CD4-positive, alpha-beta T cell (primary cell): ENCODE results near the gene VAV2. TPM values are rescaled to one million over a fixed set of nuclear protein-coding genes. Genes with fewer than 3 reads are reported as not detected.
A peak's percentile ranks its signal among the peaks of the same experiment; 100 is the strongest.

Experiments used
- ATAC-seq: fragments of 200-7000 bp; cut with Tn5 transposase; one replicate; pipeline ENCODE4 v1.10.0; 2022; ENCODE audit warnings: mild to moderate bottlenecking; ENCODE audit not compliant: poor library complexity
- CTCF ChIA-PET: fragments of 350-600 bp; sonication (Branson Sonifier 250); formaldehyde crosslinking; loops from one replicate; lab custom pipeline; 2021; ENCODE audit warnings: antibody characterized with exemption, inconsistent platforms; lab: Charles Lee
- POLR2A ChIA-PET: fragments of 350-600 bp; sonication (Branson Sonifier 250); formaldehyde crosslinking; loops from one replicate; lab custom pipeline; 2021; ENCODE audit warnings: antibody characterized with exemption, inconsistent platforms; lab: Charles Lee
- DNase-seq, 14 experiments: peaks; one replicate each; pipeline ENCODE4 v3.0.0-alpha.2; 2013 to 2020; ENCODE audit warnings: mixed read lengths in 2 of 14
- H3K27ac ChIP-seq, 2 donors: one replicate each; pipeline versions ENCODE4 v1.5.1 to v1.7.0; 2013; ENCODE audit warnings: low read length in 2 of 2, low read depth in 1 of 2, mild to moderate bottlenecking in 1 of 2
- H3K27me3 ChIP-seq, 2 experiments: 1 replicate in 1 of 2; 2 replicates in 1 of 2; pipeline versions ENCODE4 v1.6.1 to v1.7.0; 2013; ENCODE audit warnings: low read length in 2 of 2, control low read depth in 1 of 2, mild to moderate bottlenecking in 1 of 2, moderate library complexity in 1 of 2; ENCODE audit not compliant: insufficient read depth in 2 of 2, control insufficient read depth in 1 of 2
- H3K36me3 ChIP-seq: one replicate; pipeline ENCODE4 v1.6.1; 2013; ENCODE audit warnings: low read length, control low read depth; ENCODE audit not compliant: insufficient read depth
- H3K4me1 ChIP-seq: one replicate; pipeline ENCODE4 v1.6.1; 2013; ENCODE audit warnings: low read length, control low read depth; ENCODE audit not compliant: insufficient read depth
- H3K4me3 ChIP-seq: one replicate; pipeline ENCODE4 v1.5.1; 2013; ENCODE audit warnings: mild to moderate bottlenecking, low read length, moderate library complexity
- H3K9me3 ChIP-seq, 2 experiments: 1 replicate in 1 of 2; 2 replicates in 1 of 2; pipeline versions ENCODE4 v1.6.1 to v1.7.0; 2013; ENCODE audit warnings: low read length in 2 of 2, mild to moderate bottlenecking in 2 of 2, control low read depth in 1 of 2, moderate library complexity in 1 of 2; ENCODE audit not compliant: control insufficient read depth in 1 of 2, insufficient read depth in 1 of 2
- H3K27ac Mint-ChIP-seq: one replicate; pipeline ENCODE4 v1.8.0; 2020; ENCODE audit warnings: mixed read lengths
- H3K27me3 Mint-ChIP-seq: one replicate; pipeline ENCODE4 v1.8.0; 2021; ENCODE audit warnings: mixed read lengths
- H3K36me3 Mint-ChIP-seq: one replicate; pipeline ENCODE4 v1.8.0; 2021; ENCODE audit warnings: low read depth, mixed read lengths
- H3K4me1 Mint-ChIP-seq: one replicate; pipeline ENCODE4 v1.8.0; 2021; ENCODE audit warnings: low read depth, mixed read lengths
- H3K4me3 Mint-ChIP-seq: one replicate; pipeline ENCODE4 v1.8.0; 2020; ENCODE audit warnings: mild to moderate bottlenecking, mixed read lengths
- H3K9me3 Mint-ChIP-seq: one replicate; pipeline ENCODE4 v1.8.0; 2020; ENCODE audit warnings: mixed read lengths
- CTCF ChIP-seq: fragments of 200-600 bp; IDR thresholded peaks from one replicate; pipeline ENCODE4 v1.8.0; 2022; ENCODE audit warnings: antibody characterized with exemption, mild to moderate bottlenecking
- intact Hi-C, 2 experiments: fragments of 100-400 bp; cut with DNase I in 1 of 2; cut with micrococcal nuclease in 1 of 2; formaldehyde crosslinking; loops; one replicate each; pipeline versions ENCODE4 v1.15.1 to v1.9.0; 2023 to 2025; cut with DNase I, micrococcal nuclease
- total RNA-seq, 174 experiments: library from RNA in 2 of 174; stranded (reverse) in 2 of 174; gene quantifications; one replicate each; pipeline ENCODE4 v1.2.3 and lab custom pipeline; 2021 to 2026

Gene VAV2
- total RNA-seq, 2 experiments from 2014 or later = 1.6 to 1.7 TPM

GRCh38 chr9:133873009-133873408 lies 119.1 kb downstream of the VAV2 start:
- H3K9me3 ChIP-seq = peaks cover 0 to 7% of the 10 kb centered on the region in 2 experiments
- Mint-ChIP-seq H3K9me3 (no peaks in the 10 kb centered on the region), H3K36me3 (no peaks in the 10 kb centered on the region), H3K4me1 (peaks cover 12% of the 10 kb centered on the region), H3K27ac (no peak overlapping the region), H3K4me3 (no peak overlapping the region), H3K27me3 (peaks cover 10% of the 10 kb centered on the region)
- CTCF ChIA-PET = no interaction called here
- no peak overlapping the region for H3K4me3 ChIP-seq
- intact Hi-C loops = no loop called here
- H3K36me3 ChIP-seq = no peaks in the 10 kb centered on the region
- TF ChIP-seq CTCF = no peak
- H3K27me3 ChIP-seq = no peaks in the 10 kb centered on the region
- ATAC-seq (no peak), DNase-seq (no peak)
- peaks cover 7% of the 10 kb centered on the region for H3K4me1 ChIP-seq
- POLR2A ChIA-PET = no interaction called here
- no peak overlapping the region for H3K27ac ChIP-seq

- Mint-ChIP-seq H3K36me3 (no peaks in the 10 kb centered on the region), H3K4me1 (peaks cover 12% of the 10 kb centered on the region), H3K27ac (no peak overlapping the region), H3K27me3 (peaks cover 10% of the 10 kb centered on the region), H3K4me3 (no peak overlapping the region), H3K9me3 (no peaks in the 10 kb centered on the region)
- no peak overlapping the region for H3K4me3 ChIP-seq
- H3K4me1 ChIP-seq = peaks cover 7% of the 10 kb centered on the region
- DNase-seq = no peak
- POLR2A ChIA-PET = no interaction called here
- H3K36me3 ChIP-seq = no peaks in the 10 kb centered on the region
- H3K27me3 ChIP-seq = no peaks in the 10 kb centered on the region
- H3K27ac ChIP-seq = no peak overlapping the region
- intact Hi-C loops = no loop called here
- ATAC-seq = no peak
- TF ChIP-seq CTCF = no peak
- H3K9me3 ChIP-seq = peaks cover 0 to 17% of the 10 kb centered on the region in 2 experiments
- CTCF ChIA-PET = no interaction called here
These were observed 121.2 kb downstream of the VAV2 start for GRCh38 chr9:133870598-133871595.

- Histone ChIP-seq H3K4me3 (no peak overlapping the region), H3K9me3 (peaks cover 0 to 22% of the 10 kb centered on the region in 2 experiments), H3K4me1 (peaks cover 7% of the 10 kb centered on the region), H3K36me3 (no peaks in the 10 kb centered on the region), H3K27me3 (no peaks in the 10 kb centered on the region), H3K27ac (no peak overlapping the region)
- no peak for TF ChIP-seq CTCF
- Mint-ChIP-seq H3K4me3 (peak overlapping the region; percentile 27), H3K9me3 (peaks cover 5% of the 10 kb centered on the region), H3K36me3 (no peaks in the 10 kb centered on the region), H3K4me1 (peaks cover 12% of the 10 kb centered on the region), H3K27me3 (peaks cover 10% of the 10 kb centered on the region), H3K27ac (no peak overlapping the region)
- DNase-seq = peak in 2 of 14 experiments; percentile 5 to 9
- ChIA-PET POLR2A (no interaction called here), CTCF (no interaction called here)
- intact Hi-C loops = no loop called here
- ATAC-seq = no peak
These were observed 122.3 kb downstream of the VAV2 start for GRCh38 chr9:133869674-133870405.
